Myocyte (in vitro differentiated cells): ENCODE data around the gene TPP1. TPM values are rescaled to one million over a fixed set of nuclear protein-coding genes. Genes with fewer than 3 reads are reported as not detected.

Experiments
- DNase-seq: peaks from one replicate; pipeline ENCODE4 v3.0.0-alpha.2; 2012; ENCODE audit warnings: low read depth
- total RNA-seq: library from RNA; depleted of rRNA; stranded (reverse); fragments of >200 nt; gene quantifications from 2 replicates; pipeline ENCODE4 v1.2.3, GENCODE V29; 2014

The TPP1 gene
- total RNA-seq, 1 donor from 2014 or later, result 55.4 TPM

DNA sequence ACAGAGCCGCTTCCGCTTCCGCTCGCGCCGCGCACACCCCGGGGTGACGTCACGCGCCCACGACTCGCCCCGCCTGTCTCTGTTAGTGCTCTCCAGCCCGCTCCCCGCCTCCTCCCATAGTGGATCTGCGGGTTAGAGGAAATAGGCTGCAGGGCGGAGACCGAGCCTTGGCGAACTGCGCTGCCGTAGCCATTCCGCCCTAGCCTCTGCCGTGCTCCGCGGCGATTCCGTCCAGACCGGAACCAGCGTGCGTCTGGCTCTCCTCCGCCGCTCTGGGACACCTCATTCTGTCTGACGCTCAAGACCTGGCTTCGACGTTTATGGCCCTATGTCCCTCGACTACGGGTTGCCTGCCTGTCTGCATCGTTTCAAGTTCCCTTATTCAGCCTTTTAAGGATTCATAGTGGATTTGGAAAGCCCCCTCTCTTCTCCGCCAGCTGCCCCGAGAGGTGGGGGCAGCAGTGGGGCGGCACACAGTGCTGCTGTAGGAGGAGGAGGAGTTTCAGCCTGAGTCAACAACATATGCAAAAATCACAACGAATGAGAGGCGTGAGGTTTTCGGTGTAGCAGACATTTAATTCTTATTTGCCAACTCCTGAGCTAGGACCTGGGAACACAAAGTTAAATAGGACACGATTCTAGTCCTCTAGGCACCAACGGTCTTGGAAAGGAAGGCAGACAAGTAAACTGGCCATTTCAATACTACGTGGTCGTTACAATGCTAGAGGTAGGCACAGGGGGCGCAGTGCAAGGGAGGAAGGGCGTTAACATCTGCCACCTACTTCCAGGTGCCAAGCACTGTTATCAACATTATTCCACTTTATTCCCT is 6.8 kb downstream of the TPP1 start, which contains the start of gene TAF10:
TSS of gene TAF10 (minus strand) at position 4 of the 829 bp plus-strand sequence. CDS start 27 bp downstream, outside the sequence.
- DNase-seq, result peak; percentile 96

DNA sequence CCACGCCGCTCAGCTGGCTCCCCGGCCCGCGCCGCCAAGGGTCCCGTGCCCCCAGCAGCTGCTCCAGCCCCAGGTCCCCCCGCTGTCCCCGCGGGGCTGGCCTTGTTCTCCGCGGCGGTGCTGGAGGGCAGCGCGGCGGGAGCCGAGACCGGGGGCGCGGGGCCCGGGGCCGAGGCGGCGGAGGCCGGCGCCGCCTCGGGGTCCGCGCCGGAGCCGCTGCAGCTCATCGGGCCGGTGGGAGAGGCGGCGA is 7.3 kb downstream of the TPP1 start:
- DNase-seq, result no peak

DNA sequence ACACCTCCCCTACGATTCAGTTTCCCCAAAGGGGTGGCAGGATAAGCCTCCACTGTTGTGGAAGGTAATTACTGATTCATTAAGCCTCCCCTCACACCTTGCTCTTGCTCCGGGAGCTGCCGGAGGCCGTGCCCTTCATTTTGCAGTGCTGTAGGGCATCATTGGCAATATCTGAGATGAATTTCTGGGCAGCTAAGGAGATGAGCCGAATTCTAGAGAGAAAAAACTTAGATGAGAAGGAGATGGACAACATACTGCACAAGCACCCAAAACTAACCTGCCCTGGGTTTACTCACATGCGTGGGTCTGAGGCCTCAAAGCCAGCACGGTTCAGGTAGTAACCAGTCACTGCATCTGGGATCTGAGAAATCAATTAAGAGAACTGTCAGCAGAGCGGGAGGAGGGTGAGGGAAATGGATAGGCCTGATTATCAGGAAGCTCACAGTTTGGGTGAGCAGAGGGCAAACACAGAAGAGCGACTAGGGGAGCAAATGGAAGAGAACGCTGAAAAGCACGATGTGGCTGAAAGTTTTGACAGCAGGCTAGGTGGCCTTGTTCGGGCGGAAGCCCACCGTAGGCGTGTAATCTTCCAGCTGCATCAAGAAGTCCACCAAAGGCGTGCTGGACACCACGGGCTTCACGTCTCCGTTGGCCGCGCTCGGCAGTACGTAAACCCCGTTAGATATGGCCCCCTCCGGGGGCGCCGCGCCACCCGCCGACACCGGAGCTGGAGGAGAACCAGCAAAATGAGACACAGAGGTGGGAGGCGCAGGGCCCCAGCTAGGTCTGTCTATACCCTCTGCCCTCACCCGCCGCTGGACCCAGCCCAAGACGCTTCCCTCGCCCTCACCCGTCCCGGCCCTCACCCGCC is 7.9 kb downstream of the TPP1 start:
- DNase-seq, result peak; percentile 38

DNA sequence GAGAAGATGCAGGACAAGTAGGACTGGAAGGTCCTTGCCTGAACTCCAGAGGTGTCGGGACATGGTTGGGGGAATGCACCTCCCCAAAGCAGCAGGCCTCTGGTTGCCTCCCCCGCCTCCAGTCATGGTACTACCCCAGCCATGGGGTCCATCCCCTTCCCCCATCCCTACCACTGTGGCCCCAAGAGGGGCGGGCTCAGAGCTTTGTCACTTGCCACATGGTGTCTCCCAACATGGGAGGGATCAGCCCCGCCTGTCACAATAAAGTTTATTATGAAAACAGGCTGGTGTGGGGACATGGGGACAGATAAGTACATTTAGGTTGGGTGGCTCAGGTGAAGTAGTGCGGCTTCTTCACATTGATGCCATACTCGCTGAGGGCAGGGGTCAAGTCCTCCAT is 8.6 kb downstream of the TPP1 start:
- DNase-seq, result no peak

DNA sequence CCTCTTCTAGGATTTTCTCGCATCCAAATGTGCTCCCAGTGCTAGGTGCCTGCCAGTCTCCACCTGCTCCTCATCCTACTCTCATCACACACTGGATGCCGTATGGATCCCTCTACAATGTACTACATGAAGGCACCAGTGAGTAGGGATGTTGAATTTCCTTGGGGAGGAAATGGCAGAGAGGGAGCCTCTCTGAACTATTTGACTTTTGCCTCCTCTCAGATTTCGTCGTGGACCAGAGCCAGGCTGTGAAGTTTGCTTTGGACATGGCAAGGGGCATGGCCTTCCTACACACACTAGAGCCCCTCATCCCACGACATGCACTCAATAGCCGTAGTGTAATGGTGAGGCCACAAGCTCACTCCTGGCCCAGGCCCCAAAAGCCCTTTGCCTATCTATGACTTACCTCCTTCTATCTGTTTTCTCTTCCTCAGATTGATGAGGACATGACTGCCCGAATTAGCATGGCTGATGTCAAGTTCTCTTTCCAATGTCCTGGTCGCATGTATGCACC is 9.7 kb downstream of the TPP1 start:
- DNase-seq, result no peak

DNA sequence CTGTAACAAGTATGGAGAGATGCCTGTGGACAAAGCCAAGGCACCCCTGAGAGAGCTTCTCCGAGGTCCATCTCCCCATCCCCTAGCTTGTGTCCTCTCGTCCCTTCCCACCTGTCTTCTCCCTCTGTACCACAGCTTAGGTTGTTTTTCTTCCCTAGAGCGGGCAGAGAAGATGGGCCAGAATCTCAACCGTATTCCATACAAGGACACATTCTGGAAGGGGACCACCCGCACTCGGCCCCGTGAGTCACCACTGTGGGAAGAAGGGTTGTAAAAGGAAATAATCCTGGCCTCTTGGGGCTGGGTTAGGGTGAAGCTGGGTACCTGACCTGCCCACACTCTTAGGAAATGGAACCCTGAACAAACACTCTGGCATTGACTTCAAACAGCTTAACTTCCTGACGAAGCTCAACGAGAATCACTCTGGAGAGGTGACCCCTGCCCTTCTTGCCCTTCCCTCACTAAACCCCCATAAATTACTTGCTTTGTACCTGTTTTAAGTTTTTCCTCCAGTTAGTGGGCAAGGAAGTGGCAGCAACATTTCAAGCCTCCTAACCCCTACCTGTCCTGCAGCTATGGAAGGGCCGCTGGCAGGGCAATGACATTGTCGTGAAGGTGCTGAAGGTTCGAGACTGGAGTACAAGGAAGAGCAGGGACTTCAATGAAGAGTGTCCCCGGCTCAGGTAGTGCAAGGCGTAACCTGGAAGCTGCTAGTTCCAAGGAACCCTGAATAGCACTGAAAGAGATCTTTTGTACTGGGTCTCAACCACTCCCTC is 10.3 kb downstream of the TPP1 start:
- no peak for DNase-seq

DNA sequence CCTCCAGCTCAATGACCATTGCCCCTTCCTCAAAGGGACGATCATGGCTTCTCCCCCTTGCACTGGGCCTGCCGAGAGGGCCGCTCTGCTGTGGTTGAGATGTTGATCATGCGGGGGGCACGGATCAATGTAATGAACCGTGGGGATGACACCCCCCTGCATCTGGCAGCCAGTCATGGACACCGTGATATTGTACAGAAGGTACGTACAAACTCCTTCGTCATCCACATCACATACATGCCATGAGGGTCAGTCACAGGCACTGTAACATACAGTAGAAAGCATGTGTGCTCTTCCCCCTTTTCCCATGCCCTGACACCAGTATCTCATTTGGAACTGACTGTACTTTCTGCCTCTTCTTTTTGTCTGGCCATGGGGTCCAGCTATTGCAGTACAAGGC is 11.2 kb downstream of the TPP1 start:
- DNase-seq, result no peak

DNA sequence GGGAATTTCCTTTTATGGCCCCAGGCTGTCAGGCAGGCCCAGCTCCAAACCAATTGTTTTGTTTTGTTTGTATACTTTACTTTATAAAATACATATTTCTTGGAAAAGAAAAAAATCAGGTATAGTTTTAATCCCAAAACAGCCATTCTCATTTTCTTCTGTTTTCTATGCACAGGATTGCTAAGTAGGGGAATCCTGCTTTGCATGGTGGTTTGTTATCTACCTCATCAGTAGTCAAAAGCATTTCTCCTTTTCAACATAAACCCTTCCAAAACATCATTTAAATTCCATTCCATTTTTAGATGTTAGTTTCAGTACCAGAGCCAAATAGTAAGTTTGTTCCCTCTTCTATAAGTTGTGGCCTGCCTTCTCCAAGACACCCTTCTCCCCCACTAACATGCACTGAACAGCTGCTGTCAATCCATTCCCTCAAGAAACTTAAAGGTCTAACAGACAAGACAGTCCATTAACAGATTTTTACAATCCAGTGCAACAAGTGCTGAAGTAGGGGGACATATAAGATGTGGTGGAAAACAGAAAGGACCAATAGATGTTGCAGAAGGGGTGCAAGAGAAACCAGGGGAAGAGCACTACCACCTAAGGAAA is 11.9 kb downstream of the TPP1 start:
- DNase-seq, result peak; percentile 46

DNA sequence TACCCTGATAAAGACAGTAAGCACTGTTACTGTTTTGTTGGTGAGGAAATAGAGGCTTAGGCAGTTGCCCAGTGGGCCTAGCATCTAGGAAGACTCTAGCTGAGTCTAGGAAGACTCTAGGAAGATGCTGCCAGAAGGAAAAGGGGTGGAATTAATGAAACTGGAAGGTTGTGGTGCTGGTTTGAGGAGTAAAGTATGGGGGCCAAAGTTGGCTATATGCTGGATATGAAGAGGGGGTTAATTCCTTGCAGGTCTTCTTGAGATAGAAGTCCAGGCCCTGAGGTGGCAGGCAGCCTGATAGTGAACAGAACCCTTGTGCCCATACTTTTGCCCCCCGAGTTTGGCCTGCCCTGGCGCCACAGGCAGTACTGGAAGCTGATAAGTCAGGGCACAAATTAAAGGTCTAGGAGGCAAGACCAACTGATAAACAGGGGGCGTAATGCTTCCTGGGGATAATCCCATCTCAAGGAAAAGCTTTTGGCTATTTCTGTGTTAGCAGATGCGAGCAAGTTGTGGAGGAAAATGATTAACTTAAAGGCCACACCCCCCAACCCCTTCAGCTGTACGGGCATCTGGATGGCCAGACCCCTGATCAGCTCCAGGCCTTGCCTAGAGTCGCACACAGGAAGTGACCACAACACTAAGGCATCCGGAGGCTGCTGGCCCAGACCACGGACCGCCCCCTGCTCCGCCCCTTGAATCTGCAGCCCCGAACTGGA is 12.6 kb downstream of the TPP1 start:
- peak; percentile 94 for DNase-seq

DNA sequence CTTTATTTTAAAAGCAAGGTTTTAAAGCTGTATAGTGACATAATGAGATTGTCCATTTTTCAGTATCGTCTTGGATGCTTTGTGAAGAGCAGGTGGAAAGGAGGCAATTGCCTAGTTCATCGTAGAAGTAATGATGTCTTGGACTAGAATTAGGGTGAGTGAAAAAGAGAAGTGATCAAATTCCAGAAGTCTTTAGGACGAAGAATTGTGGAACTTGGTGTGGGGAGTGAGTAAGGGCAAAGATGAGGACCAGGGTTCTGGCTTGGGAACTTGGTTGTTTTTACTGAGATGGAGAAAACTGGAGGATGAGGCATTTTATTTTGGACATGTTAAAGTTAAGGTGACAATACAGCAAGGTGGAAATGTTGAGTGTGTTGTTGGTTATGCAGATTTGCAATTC is 14.4 kb downstream of the TPP1 start:
- no peak for DNase-seq

DNA sequence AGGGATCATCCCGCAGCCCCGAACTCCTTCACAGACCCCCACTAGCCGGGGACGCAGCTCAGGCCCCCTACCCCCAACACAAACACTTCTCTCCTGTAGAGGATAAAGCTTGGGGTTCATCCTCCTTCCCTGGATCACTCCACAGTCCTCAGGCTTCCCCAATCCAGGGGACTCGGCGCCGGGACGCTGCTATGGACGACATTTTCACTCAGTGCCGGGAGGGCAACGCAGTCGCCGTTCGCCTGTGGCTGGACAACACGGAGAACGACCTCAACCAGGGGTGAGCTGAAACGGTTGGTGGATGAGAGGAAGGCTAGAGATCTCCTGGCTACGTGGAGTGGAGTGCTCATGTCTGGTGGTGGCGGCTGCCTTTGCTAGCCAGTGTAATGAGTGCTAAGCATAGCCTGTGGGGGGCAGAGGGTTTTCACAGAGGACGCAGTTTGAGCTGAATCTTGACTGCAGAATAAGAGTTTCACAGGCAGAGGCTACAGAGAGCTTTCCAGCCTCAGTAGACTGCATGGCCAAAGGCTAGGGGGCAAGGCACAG is 15.1 kb downstream of the TPP1 start:
- DNase-seq, result peak; percentile 76

DNA sequence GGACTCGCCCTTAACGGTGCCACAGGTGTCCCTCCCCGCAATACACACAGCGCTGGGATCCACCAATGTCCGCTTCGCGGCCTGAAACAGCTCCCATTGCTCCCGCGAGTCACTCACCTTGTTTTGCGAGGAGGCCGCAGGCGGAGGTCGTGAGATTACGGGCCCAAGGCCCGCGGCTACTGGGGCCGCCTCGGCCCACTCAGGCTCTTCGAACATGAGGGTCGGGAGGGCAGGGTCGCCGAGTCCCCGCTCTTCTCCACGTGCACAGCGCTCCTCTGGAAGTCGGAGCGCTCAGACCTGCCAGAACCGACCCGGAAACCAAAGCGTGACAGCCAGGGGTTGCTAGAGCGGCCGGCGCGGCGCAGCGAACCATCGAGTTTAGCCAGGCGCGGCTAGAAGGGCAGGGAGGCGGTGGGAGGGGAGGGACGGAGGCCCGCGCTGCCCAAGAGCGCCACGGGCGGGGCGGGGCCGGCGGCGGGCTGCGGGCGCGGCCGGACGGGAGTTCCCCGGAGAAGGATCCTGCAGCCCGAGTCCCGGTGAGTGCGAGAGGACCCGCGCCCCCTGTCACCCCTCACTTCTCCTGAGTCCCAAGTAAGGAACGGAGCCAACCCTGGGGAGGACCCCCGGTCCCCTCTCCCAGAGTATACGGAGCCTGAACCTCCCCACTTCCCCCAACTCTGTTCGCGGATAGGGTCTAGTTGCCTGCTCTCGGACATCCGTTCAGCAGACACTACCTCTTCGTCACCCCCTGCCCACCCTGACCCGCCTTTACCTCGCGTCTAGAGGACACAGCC is 15.7 kb downstream of the TPP1 start, which contains the start of the genes ILK and RRP8:
TSS of gene ILK (plus strand) at position 488 of the 794 bp plus-strand sequence. CDS start 498 bp downstream, outside the sequence.
TSS of gene RRP8 (minus strand) at position 330 of the 794 bp plus-strand sequence. CDS start at position 216, 114 bp downstream.
- peak; percentile 92 for DNase-seq

DNA sequence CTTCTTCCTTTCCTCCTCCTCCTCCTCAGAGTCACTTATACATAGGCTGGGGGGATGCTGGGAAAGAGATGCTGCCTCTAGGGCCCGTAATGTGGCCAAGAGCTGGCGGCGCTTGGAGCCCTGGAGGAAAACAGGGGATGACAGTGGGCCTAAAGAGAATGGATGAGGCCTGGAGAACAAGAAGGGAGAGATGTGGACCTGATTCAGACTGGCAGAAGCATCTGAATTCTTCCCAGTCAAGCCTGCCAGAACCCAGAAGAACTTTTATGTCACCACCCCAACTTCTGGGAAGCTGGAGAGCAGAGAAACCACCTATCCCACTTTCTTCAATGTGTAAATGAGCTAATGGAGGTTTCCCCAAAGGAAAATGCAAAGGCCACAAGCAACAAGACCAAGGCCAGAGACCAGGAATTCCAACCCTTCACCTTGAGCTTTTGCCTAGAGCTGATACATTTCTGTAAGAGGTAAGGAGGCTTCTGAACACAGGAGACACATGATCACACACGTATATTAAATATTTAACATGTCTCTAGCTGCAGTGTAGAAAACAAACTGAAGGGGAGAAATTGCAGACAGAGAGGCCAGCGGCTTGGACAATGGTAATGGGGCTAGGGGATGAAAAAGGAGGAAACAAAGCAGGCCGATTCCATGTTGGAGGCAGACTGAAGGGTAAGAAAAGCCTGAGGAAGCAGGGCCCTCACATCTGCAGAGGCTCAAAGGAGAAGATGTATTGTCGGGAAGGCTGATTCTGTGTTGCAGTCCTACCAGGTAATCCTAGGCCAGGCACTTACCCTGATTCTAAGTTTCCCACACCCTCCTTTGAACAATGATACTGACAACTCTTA is 16.9 kb downstream of the TPP1 start:
- DNase-seq, result no peak

DNA sequence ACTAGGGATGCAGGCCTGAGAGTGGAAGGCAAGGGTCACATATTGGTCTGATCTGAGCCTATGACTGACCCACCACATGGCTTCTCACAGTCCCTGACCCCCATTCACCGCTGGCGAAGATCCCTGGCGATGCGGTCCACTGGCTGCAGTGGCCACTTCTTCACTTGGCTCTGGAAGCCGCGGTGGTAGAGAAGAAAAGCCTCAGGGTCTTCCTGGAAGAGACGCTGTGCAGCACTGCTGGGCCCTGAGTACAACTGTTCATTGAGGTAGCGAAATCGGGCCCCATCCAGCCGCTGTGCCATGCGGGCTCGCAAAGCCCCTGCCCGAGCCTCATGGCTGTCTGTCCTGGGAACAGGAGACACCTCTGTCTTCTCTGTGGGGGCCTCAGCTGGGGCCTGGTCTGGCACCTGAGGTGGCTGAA is 18.2 kb downstream of the TPP1 start:
- DNase-seq, result no peak

DNA sequence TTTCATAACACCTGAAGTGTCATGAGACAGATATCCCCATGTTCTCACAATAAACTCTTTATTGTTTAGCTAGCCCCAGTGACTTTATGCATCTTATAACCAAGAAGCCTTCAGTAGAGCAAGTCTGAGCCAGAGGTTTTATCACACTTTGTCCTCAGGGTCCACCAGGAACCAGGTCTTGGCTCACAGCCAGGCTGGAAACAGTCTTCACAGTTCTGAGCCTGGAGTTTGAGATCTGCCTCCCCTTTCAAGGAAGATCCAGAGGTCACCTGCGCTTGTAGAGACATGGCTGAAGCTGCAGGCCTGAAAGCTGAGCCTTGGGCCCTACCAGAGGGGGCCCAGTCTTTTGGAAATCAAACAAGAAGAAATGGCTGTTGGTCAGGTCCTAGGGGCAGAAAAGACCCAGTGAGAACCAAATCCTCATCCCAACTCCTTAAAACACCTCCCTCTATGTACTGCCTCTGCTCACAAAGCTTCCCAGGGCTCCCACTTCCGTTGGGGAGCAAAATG is 19.3 kb downstream of the TPP1 start:
- no peak for DNase-seq

DNA sequence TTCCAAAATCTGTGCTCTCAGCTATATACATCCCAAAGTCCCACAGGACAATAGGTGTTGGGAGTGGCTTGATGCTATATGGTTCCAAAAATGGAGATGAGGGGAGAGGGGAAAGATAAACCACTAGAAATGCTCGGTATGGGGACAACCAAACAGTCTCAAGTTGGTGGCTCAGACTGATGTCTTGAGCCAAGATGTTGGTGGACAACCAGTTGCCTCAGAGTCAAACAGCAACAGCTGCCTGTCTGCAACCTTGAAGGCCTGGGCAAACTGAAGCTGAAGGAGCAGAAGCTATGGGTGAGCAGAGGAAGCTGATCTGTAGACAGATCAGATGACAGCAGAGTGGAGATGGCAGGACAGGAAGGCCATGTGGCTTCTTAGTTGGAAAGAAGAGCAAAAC is 19.8 kb downstream of the TPP1 start:
- peak; percentile 56 for DNase-seq

DNA sequence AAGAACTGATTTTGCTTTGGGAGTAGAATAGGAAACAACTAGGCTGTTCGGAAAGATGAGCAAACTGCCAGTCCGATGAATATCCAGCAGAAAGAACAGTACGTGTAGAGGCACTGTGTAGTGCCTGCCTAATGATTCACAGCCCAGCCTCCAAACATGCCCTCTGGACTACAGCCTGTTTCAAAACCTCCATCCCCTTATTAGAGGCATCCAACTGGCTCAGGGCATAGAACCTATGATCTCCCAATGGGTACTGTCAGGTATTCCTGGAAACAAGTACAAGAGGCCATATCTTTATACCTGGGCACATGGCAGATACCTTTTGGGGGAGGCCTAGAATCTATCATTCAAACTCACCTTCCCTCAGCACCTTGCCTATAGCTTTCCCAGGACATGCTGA is 20.7 kb downstream of the TPP1 start:
- no peak for DNase-seq
